ENCODE results near the gene INPP5A. TPM values are rescaled to one million over a fixed set of nuclear protein-coding genes. Genes with fewer than 3 reads are reported as not detected.

The INPP5A gene
- total RNA-seq, 1 donor from 2014 or later: 41.0 TPM

- TF ChIP-seq CTCF (IDR thresholded peaks at IDR 0.05; ENCODE audit: unreplicated experiment): no peak
- peaks cover 71% of the 10 kb centered on the region for H3K4me1 Mint-ChIP-seq
- peak overlapping the region; percentile 67 for H3K4me3 Mint-ChIP-seq
- peak; percentile 100 for DNase-seq (ENCODE audit: low spot score in 2 of 2, unreplicated experiment in 2 of 2)
- no peak overlapping the region for H3K27ac Mint-ChIP-seq
- H3K27me3 Mint-ChIP-seq (ENCODE audit: low read depth): no peaks in the 10 kb centered on the region
- peaks cover 3% of the 10 kb centered on the region for H3K9me3 Mint-ChIP-seq
- peaks cover 3% of the 10 kb centered on the region for H3K36me3 Mint-ChIP-seq
Measured at GRCh38 chr10:132536877-132537683, 507 bp upstream of the INPP5A start.

- Mint-ChIP-seq H3K4me1 (peaks cover 62% of the 10 kb centered on the region), H3K36me3 (no peaks in the 10 kb centered on the region), H3K9me3 (no peaks in the 10 kb centered on the region), H3K27me3 (ENCODE audit: low read depth) (no peaks in the 10 kb centered on the region), H3K4me3 (peak overlapping the region; percentile 87), H3K27ac (peak overlapping the region; percentile 88)
- DNase-seq (ENCODE audit: low spot score in 2 of 2, unreplicated experiment in 2 of 2): peak in 1 of 2 experiments; percentile 12
- TF ChIP-seq CTCF (IDR thresholded peaks at IDR 0.05; ENCODE audit: unreplicated experiment): no peak
Measured at GRCh38 chr10:132538031-132538789, 623 bp downstream of the INPP5A start.

- DNase-seq (ENCODE audit: low spot score in 2 of 2, unreplicated experiment in 2 of 2): no peak
- Mint-ChIP-seq H3K27ac (peak overlapping the region; percentile 88), H3K27me3 (ENCODE audit: low read depth) (no peaks in the 10 kb centered on the region), H3K9me3 (no peaks in the 10 kb centered on the region), H3K4me1 (peaks cover 58% of the 10 kb centered on the region), H3K36me3 (no peaks in the 10 kb centered on the region), H3K4me3 (peak overlapping the region; percentile 87)
- TF ChIP-seq CTCF (IDR thresholded peaks at IDR 0.05; ENCODE audit: unreplicated experiment): no peak
Measured at GRCh38 chr10:132538790-132539421, 1.3 kb downstream of the INPP5A start.

- Mint-ChIP-seq H3K4me1 (peaks cover 57% of the 10 kb centered on the region), H3K9me3 (no peaks in the 10 kb centered on the region), H3K36me3 (no peaks in the 10 kb centered on the region), H3K4me3 (peak overlapping the region; percentile 87), H3K27ac (peak overlapping the region; percentile 88), H3K27me3 (ENCODE audit: low read depth) (no peaks in the 10 kb centered on the region)
- peak in 1 of 2 experiments; percentile 14 for DNase-seq (ENCODE audit: low spot score in 2 of 2, unreplicated experiment in 2 of 2)
- TF ChIP-seq CTCF (IDR thresholded peaks at IDR 0.05; ENCODE audit: unreplicated experiment): no peak
Measured at GRCh38 chr10:132539431-132539839, 1.8 kb downstream of the INPP5A start.

- Mint-ChIP-seq H3K27me3 (ENCODE audit: low read depth) (no peaks in the 10 kb centered on the region), H3K4me1 (peaks cover 57% of the 10 kb centered on the region), H3K4me3 (peak overlapping the region; percentile 54), H3K36me3 (no peaks in the 10 kb centered on the region), H3K9me3 (no peaks in the 10 kb centered on the region), H3K27ac (peak overlapping the region; percentile 65)
- no peak for DNase-seq (ENCODE audit: low spot score in 2 of 2, unreplicated experiment in 2 of 2)
- no peak for TF ChIP-seq CTCF (IDR thresholded peaks at IDR 0.05; ENCODE audit: unreplicated experiment)
Measured at GRCh38 chr10:132539894-132540293, 2.3 kb downstream of the INPP5A start.

Measured in mesothelial cell of epicardium (in vitro differentiated cells).